ENCODE data around the gene TSC22D2. TPM values are rescaled to one million over a fixed set of nuclear protein-coding genes. Genes with fewer than 3 reads are reported as not detected.
"Not testable (repeated sequence)": the region's sequence is repeated elsewhere in the genome, so short reads cannot be mapped to it uniquely, and the experiment has no call there.

TSC22D2 gene
- total RNA-seq, 1 experiment from 2014 or later = 6.0 TPM

GRCh38 chr3:150484410-150484809, 76.3 kb downstream of the TSC22D2 start:
- DNase-seq (ENCODE audit: low spot score) = no peak

- no peak for DNase-seq (ENCODE audit: low spot score)
These were observed 80.8 kb downstream of the TSC22D2 start for GRCh38 chr3:150488867-150489266.

- DNase-seq (ENCODE audit: low spot score) = no peak
These were observed 82.3 kb downstream of the TSC22D2 start for GRCh38 chr3:150490277-150490986.

- no peak for DNase-seq (ENCODE audit: low spot score)
These were observed 86.4 kb downstream of the TSC22D2 start for GRCh38 chr3:150494411-150494977.

- DNase-seq (ENCODE audit: low spot score) = peak; percentile 11
These were observed 87.1 kb downstream of the TSC22D2 start for GRCh38 chr3:150495149-150495548.

- peak; percentile 84 for DNase-seq (ENCODE audit: low spot score)
These were observed 87.6 kb downstream of the TSC22D2 start for GRCh38 chr3:150495563-150496168.

GRCh38 chr3:150497956-150498355, 89.9 kb downstream of the TSC22D2 start:
- DNase-seq (ENCODE audit: low spot score) = peak; percentile 58

- DNase-seq (ENCODE audit: low spot score) = not testable (repeated sequence)
These were observed 92.9 kb downstream of the TSC22D2 start for GRCh38 chr3:150500960-150501359.

GRCh38 chr3:150503402-150504099, 95.5 kb downstream of the TSC22D2 start:
- DNase-seq (ENCODE audit: low spot score) = no peak

- DNase-seq (ENCODE audit: low spot score) = no peak
These were observed 96.4 kb downstream of the TSC22D2 start for GRCh38 chr3:150504483-150504882.

GRCh38 chr3:150508401-150508800, 100.3 kb downstream of the TSC22D2 start:
- no peak for DNase-seq (ENCODE audit: low spot score)

- no peak for DNase-seq (ENCODE audit: low spot score)
These were observed 101.7 kb downstream of the TSC22D2 start for GRCh38 chr3:150509780-150510179.

GRCh38 chr3:150511122-150511821, 103.2 kb downstream of the TSC22D2 start:
- DNase-seq (ENCODE audit: low spot score) = no peak

GRCh38 chr3:150515210-150515609, 107.1 kb downstream of the TSC22D2 start:
- no peak for DNase-seq (ENCODE audit: low spot score)

Other genes with a start within 250 kb of the TSC22D2 start
- gene SERP1, start 138.2 kb downstream of the TSC22D2 start, total RNA-seq (2014; rRNA removed; shearing (Covaris generic)) = 577 and 600 TPM in 2 replicates
- gene EIF2A, start 138.5 kb downstream of the TSC22D2 start, total RNA-seq (2014; rRNA removed; shearing (Covaris generic)) = 94.5 and 104 TPM in 2 replicates
- gene SELENOT, start 195.0 kb downstream of the TSC22D2 start, total RNA-seq (2014; rRNA removed; shearing (Covaris generic)) = 103 and 104 TPM in 2 replicates